Effector memory CD4-positive, alpha-beta T cell (primary cell): ENCODE data around the gene PABPN1L.
"Not testable (repeated sequence)": the region's sequence is repeated elsewhere in the genome, so short reads cannot be mapped to it uniquely, and the experiment has no call there.

ENCODE experiments used
- DNase-seq, 3 donors: peaks; one replicate each; pipeline ENCODE4 v3.0.0-alpha.2; 2020
- H3K27ac ChIP-seq: 2 replicates; pipeline ENCODE4 v1.7.0; 2013; ENCODE audit warnings: mild to moderate bottlenecking, low read length, moderate library complexity; ENCODE audit not compliant: insufficient read depth, poor library complexity, severe bottlenecking
- H3K27me3 ChIP-seq: replicated peaks from 2 replicates; pipeline ENCODE4 v1.7.0; 2013; ENCODE audit warnings: mild to moderate bottlenecking, low read length; ENCODE audit not compliant: insufficient read depth, control insufficient read depth, poor library complexity, severe bottlenecking
- H3K36me3 ChIP-seq: 2 replicates; pipeline ENCODE4 v1.7.0; 2013; ENCODE audit warnings: mild to moderate bottlenecking, low read length, moderate library complexity; ENCODE audit not compliant: control insufficient read depth, insufficient read depth
- H3K4me1 ChIP-seq: 2 replicates; pipeline ENCODE4 v1.7.0; 2013; ENCODE audit warnings: low read length, mild to moderate bottlenecking; ENCODE audit not compliant: control insufficient read depth, insufficient read depth, poor library complexity, severe bottlenecking
- H3K4me3 ChIP-seq: 2 replicates; pipeline ENCODE4 v1.7.0; 2013; ENCODE audit warnings: low read length, low read depth, mild to moderate bottlenecking; ENCODE audit not compliant: insufficient read depth, poor library complexity, severe bottlenecking
- H3K9me3 ChIP-seq: 2 replicates; pipeline ENCODE4 v1.7.0; 2013; ENCODE audit warnings: mild to moderate bottlenecking, low read length, moderate library complexity; ENCODE audit not compliant: control insufficient read depth

The PABPN1L gene

DNA sequence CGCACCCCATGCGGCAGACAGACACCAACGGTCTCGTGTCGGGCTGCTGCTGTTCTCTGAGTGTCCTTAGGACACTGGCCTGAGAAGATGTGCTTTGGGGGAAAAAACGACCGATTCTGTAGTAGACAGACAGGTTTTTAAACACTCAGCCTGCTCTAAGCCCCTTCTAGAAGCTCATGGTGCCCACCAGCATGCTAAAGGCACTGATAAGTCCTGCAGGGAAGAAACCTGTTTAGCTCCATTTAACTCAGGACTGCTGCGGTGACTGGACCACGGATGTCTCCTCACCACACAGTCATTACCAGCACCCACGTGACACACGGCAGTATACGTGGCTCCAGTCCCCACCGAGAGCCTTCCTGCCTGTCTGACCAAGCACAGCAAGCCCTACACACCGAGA lies 35.7 kb downstream of the PABPN1L start:
- H3K36me3 ChIP-seq, result peaks cover 3% of the 10 kb centered on the region
- H3K9me3 ChIP-seq, result no peaks in the 10 kb centered on the region
- no peaks in the 10 kb centered on the region for H3K4me1 ChIP-seq
- no peaks in the 10 kb centered on the region for H3K27me3 ChIP-seq
- DNase-seq, result no peak
- no peak overlapping the region for H3K4me3 ChIP-seq
- no peak overlapping the region for H3K27ac ChIP-seq

DNA sequence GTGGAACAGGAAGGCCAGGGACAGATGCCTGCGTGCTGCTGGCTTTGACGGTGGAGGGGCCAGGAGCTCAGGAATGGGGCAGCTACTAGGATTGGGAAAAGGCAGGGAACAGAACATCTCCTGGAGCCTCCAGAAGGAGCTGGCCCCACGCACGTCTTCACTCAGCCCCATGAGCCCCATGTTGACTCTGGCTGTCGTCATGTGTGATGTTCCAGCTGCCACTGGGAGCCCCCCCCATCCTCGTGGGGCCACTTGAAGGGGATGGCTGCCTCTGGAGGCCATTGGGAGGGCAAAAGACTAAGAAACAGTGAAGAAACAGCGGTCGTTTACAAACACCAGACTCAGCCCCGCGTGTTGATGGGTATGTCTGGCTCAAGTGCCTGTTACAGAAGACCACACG lies 36.2 kb downstream of the PABPN1L start:
- Histone ChIP-seq H3K27me3 (no peaks in the 10 kb centered on the region), H3K9me3 (no peaks in the 10 kb centered on the region), H3K36me3 (peaks cover 3% of the 10 kb centered on the region), H3K4me3 (no peak overlapping the region), H3K4me1 (no peaks in the 10 kb centered on the region), H3K27ac (no peak overlapping the region)
- DNase-seq, result no peak

DNA sequence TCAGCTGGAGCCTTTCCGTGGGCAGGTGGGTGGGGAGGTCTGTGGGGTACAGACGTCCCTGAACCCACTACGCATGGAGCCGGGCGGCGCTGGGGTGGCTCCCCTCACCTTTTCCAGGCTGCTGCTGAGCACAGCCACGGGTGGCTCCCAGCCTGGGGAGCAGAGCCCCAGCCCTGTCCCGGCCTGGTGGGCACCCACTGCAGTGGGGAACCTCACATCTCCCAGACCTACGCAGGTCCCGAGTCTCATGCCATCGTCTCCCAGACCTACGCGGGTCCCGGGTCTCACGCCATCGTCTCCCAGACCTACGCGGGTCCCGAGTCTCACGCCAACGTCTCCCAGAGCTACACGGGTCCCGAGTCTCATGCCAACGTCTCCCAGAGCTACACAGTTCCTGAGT lies 37.7 kb downstream of the PABPN1L start:
- Histone ChIP-seq H3K36me3 (peaks cover 3% of the 10 kb centered on the region), H3K4me1 (no peaks in the 10 kb centered on the region), H3K27me3 (no peaks in the 10 kb centered on the region), H3K27ac (no peak overlapping the region), H3K9me3 (no peaks in the 10 kb centered on the region), H3K4me3 (no peak overlapping the region)
- no peak for DNase-seq

DNA sequence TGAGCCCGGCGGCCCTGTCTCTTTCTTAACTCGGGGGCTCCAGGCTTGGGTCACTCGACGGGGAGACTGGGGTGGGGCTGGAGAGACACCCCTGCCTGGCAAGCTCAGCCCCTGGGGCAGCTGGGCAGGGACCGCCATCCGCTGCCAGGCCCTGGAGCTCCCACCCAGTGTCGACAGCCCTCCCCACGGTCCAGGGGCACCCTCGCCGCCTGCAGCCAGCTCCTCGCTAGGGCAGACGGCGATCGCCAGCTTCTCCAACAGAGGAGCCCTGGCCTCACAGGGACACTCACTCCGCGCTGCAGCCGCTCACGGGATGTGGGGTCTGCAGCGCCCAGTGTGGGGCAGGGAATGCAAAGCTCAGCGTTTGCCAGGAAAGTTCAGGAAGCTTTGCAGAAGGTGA lies 38.7 kb downstream of the PABPN1L start:
- Histone ChIP-seq H3K4me3 (no peak overlapping the region), H3K27ac (no peak overlapping the region), H3K27me3 (no peaks in the 10 kb centered on the region), H3K4me1 (no peaks in the 10 kb centered on the region), H3K36me3 (peaks cover 4% of the 10 kb centered on the region), H3K9me3 (no peaks in the 10 kb centered on the region)
- no peak for DNase-seq

DNA sequence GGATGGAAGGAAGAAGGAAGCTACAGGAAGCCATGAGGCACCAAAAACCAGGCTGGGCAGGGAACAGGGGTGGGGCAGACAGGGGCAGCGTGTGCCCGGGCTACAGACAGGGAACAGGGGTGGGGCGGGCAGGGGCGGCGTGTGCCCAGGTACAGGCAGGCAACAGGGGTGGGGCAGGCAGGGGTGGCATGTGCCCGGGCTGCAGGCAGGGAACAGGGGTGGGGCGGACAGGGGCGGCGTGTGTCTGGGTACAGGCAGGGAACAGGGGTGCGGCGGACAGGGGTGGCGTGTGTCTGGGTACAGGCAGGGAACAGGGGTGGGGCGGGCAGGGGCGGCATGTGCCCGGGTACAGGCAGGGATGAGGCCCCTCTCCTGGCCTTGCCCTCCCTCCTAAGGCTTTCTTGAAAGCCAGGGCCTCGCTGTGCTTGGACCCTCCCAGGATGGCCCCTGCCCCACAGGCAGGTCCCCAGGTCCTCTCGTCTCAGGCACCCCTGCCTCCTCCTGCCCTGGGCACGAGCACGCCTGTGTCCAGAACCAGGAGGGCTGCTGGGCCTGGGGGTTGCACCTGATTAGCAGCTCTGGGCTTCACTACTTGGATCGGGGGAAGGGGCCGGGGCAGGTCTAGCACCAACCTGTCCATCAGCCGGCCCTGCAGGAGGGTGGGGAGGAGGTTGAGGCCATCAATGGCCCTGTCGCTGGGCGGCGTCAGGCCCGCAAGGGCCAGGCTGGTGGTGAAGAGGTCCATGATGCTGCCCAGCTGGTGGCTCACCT lies 40.2 kb downstream of the PABPN1L start:
- H3K9me3 ChIP-seq, result no peaks in the 10 kb centered on the region
- no peak for DNase-seq
- peaks cover 9% of the 10 kb centered on the region for H3K36me3 ChIP-seq

DNA sequence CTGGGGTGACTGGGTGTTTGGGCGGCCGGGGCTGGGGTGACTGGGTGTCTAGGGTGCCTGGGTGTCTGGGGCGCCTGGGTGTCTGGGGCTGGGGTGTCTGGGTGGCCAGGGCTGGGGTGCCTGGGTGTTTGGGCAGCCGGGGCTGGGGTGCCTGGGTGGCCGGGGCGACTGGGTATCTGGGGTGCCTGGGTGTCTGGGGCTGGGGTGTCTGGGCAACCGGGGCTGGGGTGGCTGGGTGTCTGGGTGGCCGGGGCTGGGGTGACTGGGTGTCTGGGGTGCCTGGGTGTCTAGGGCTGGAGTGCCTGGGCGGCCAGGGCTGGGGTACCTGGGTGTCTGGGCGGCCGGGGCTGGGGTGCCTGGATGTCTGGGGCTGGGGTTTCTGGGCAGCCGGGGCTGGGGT lies 41.3 kb downstream of the PABPN1L start:
- Histone ChIP-seq H3K9me3 (no peaks in the 10 kb centered on the region), H3K27ac (no peak overlapping the region), H3K36me3 (peaks cover 9% of the 10 kb centered on the region), H3K27me3 (no peaks in the 10 kb centered on the region), H3K4me3 (no peak overlapping the region), H3K4me1 (no peaks in the 10 kb centered on the region)
- no peak for DNase-seq

More for the DNA sequence above, 40.2 kb downstream of the PABPN1L start:
- Histone ChIP-seq H3K27me3 (no peaks in the 10 kb centered on the region), H3K4me3 (no peak overlapping the region), H3K4me1 (no peaks in the 10 kb centered on the region), H3K27ac (no peak overlapping the region)

DNA sequence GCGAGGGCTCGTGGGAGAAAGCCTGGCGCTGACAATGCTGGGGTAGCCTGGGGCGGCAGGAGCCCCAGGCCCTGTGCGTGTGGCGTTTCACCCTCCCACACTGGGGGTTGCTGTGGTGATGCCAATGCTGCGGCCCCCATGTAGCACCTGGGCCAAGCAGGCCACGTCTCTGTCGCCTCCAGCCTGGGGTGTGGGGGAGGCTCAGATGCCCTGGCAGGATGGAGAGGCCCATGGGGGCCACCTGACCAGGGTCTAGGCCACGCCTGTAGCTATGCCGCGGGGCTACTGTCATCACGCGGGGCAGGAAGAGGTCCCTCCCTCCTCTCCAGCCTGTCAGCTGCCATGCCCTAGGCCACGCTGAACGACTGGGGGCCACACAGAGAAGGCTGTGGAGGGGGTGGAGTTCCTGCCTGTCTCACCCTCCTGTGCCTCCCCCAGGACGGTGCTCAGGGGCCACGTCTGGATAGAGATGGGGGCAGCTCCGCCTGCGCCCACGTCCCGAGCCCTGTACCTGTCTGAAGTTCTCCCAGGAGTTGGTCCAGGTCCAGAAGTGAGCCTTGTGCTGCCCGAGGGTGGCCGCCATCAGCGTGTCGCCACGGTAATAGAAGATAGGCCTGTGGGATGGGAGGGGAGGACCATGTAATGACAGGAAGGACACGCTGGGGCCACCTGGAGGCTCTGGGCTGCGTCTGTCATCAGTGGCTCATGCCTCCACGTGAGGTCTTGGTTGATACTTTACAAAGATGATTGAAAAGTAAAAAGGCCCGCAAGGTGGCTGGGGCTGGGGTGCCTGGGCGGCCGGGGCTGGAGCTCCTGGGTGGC lies 42.0 kb downstream of the PABPN1L start:
- Histone ChIP-seq H3K27ac (no peak overlapping the region), H3K4me1 (no peaks in the 10 kb centered on the region), H3K27me3 (no peaks in the 10 kb centered on the region), H3K4me3 (no peak overlapping the region), H3K36me3 (peaks cover 9% of the 10 kb centered on the region), H3K9me3 (no peaks in the 10 kb centered on the region)
- no peak for DNase-seq

DNA sequence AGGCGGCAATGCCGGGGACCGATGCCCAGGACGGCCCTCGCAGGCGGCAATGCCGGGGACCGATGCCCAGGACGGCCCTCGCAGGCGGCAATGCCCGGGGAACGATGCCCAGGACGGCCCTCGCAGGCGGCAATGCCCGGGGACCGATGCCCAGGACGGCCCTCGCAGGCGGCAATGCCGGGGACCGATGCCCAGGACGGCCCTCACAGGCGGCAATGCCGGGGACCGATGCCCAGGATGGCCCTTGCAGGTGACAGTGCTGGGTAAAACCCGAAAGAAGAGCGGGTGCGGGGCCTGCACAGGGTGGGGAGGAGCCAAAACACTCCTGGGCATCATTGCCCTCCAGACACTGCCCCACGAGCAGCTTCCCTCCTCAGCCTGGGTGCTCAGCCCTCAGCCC lies 42.8 kb downstream of the PABPN1L start:
- H3K4me1 ChIP-seq, H3K27me3 ChIP-seq, H3K9me3 ChIP-seq, DNase-seq, H3K27ac ChIP-seq, H3K4me3 ChIP-seq, H3K36me3 ChIP-seq: not testable (repeated sequence)

DNA sequence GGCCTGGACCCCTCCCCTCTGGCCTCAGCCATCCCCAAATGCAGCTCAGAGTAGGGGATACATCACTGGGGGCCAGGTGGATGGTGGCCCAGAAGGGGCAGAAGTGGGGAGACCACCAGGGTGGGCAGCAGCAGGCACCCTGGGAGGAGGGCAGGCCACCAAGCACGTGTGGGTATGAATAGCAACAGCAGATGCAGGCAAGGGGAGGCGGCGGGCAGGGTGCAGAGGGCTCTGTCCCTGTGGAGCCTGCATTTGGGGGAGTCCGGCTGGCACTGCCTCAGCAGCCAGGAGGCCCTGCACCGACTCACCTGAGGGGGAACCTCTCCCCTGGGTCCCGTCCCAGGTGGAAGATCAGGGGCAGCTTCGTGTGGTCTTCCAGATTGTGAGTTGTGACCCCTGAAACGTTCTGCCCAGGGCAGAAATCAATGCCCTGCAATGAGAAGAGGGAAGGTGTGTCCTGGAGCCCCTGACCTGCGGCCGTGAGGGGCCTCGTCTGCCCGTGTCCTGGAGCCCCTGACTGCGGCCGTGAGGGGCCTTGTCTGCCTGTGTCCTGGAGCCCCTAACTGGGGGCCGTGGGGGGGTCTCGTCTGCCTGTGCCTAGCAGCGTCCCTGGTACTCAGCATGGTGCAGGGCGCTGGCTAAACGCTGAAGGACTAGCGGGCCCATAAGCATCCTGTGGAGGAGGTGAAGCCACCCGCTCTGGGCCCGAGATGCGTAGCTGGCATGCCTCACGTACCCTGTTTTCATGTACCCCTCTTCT lies 44.0 kb downstream of the PABPN1L start:
- Histone ChIP-seq H3K9me3 (no peaks in the 10 kb centered on the region), H3K36me3 (peaks cover 9% of the 10 kb centered on the region), H3K27ac (no peak overlapping the region), H3K27me3 (no peaks in the 10 kb centered on the region), H3K4me1 (no peaks in the 10 kb centered on the region), H3K4me3 (no peak overlapping the region)
- DNase-seq, result no peak
